ENCODE data around the gene ATP8A1. TPM values are rescaled to one million over a fixed set of nuclear protein-coding genes. Genes with fewer than 3 reads are reported as not detected.
A peak's percentile ranks its signal among the peaks of the same experiment; 100 is the strongest.

ATP8A1 gene
- total and polyA plus RNA-seq, 12 donors, result 3.4 to 27.9 (median 17.5) TPM

DNA sequence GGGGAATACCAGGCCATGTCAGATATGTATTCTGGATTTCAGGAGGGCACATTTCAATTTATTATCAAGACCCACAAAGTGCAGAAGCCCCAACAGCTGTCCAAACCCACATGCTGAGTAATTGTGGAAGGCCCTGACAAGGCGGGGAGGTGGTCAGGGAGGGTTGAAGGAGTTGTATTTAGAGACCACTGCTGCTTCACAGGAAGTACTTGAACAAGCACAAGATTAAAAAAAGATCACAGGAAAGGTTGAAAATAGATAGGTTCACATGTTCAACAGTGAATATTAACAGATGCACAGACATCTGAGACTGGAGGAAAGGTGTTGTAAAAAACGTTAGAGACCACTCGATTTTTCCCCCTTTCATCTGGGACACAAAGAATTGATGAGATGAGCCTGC is 17.9 kb downstream of the ATP8A1 start:
- intact Hi-C loops (cut with DNase I), result no loop called here
- peaks cover 0 to 53% (median 34%) of the 10 kb centered on the region in 9 donors for H3K4me1 ChIP-seq
- no peak overlapping the region for H3K27ac ChIP-seq

GRCh38 chr4:42638321-42638720 is 18.6 kb downstream of the ATP8A1 start:
- Histone ChIP-seq H3K4me1 (peaks cover 0 to 53% (median 38%) of the 10 kb centered on the region in 9 donors), H3K27me3 (no peaks in the 10 kb centered on the region), H3K27ac (no peak overlapping the region), H3K36me3 (no peaks in the 10 kb centered on the region), H3K9me3 (no peaks in the 10 kb centered on the region), H3K4me3 (no peak overlapping the region)
- DNase-seq (no peak), ATAC-seq (no peak)
- 70 to 74% methylated on average over 5 of the region's 5 CpGs for WGBS, 2 donors
- intact Hi-C loops (cut with DNase I), result no loop called here
- TF ChIP-seq, protein P1, sequence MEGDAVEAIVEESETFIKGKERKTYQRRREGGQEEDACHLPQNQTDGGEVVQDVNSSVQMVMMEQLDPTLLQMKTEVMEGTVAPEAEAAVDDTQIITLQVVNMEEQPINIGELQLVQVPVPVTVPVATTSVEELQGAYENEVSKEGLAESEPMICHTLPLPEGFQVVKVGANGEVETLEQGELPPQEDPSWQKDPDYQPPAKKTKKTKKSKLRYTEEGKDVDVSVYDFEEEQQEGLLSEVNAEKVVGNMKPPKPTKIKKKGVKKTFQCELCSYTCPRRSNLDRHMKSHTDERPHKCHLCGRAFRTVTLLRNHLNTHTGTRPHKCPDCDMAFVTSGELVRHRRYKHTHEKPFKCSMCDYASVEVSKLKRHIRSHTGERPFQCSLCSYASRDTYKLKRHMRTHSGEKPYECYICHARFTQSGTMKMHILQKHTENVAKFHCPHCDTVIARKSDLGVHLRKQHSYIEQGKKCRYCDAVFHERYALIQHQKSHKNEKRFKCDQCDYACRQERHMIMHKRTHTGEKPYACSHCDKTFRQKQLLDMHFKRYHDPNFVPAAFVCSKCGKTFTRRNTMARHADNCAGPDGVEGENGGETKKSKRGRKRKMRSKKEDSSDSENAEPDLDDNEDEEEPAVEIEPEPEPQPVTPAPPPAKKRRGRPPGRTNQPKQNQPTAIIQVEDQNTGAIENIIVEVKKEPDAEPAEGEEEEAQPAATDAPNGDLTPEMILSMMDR (IDR thresholded peaks at IDR 0.05), result no peak

More for the DNA sequence above, 17.9 kb downstream of the ATP8A1 start:
- no peak for ATAC-seq
- WGBS, 2 donors, result 42 to 44% methylated on average over 3 of the region's 3 CpGs
- H3K4me3 ChIP-seq, result no peak overlapping the region
- no peaks in the 10 kb centered on the region for H3K9me3 ChIP-seq
- TF ChIP-seq, protein P1 (IDR thresholded peaks at IDR 0.05), result no peak
- no peaks in the 10 kb centered on the region for H3K36me3 ChIP-seq
- no peaks in the 10 kb centered on the region for H3K27me3 ChIP-seq
- DNase-seq, result no peak

DNA sequence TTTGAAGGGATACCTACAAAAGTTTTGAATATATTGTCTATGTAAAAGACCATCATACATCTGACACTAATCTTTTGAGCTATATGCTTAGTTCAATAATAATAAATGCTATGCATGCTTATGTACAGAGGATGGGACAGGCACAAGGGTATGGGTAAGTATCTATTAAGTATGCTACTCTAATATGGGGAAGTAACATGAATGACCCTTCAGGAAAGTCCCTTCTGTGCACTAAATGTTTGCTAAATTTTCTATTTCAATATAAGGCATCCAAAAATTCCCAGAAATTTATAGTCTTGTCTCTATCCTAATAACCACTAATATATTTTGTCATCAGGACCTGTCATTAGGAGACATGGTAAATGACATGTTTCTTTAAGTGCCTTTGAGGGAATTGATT is 19.0 kb downstream of the ATP8A1 start:
- TF ChIP-seq, protein P1 (IDR thresholded peaks at IDR 0.05), result no peak
- Histone ChIP-seq H3K9me3 (no peaks in the 10 kb centered on the region), H3K4me1 (peaks cover 0 to 53% (median 37%) of the 10 kb centered on the region in 9 donors), H3K36me3 (no peaks in the 10 kb centered on the region), H3K27me3 (no peaks in the 10 kb centered on the region), H3K4me3 (no peak overlapping the region), H3K27ac (no peak overlapping the region)
- DNase-seq (no peak), ATAC-seq (no peak)
- intact Hi-C loops (cut with DNase I), result no loop called here

DNA sequence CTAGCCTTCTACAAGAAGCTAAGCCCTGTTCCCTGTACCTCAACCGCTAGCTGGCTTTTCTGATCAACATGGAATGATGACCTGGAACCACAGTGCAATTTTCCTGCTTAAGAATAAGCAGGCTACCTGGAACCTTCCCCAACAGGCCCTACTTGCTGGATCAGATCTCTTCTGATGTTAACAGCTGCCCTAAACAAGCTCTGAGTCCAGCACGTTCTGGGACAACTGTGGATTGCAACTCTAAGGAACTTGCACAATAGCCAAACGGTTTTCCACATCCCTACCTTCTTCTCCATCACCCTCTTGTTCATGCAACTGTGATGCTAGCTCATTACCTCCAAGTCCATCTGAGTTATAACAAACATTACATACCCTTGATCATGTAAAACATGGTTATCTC is 19.8 kb downstream of the ATP8A1 start:
- ATAC-seq, result no peak
- TF ChIP-seq, protein P1 (IDR thresholded peaks at IDR 0.05), result no peak
- no peak overlapping the region for H3K4me3 ChIP-seq
- no peaks in the 10 kb centered on the region for H3K27me3 ChIP-seq
- H3K4me1 ChIP-seq, result peaks cover 0 to 52% (median 36%) of the 10 kb centered on the region in 9 donors
- H3K36me3 ChIP-seq, result no peaks in the 10 kb centered on the region
- DNase-seq, result no peak
- H3K27ac ChIP-seq, result no peak overlapping the region
- no peaks in the 10 kb centered on the region for H3K9me3 ChIP-seq
- intact Hi-C loops (cut with DNase I), result no loop called here
- 87 to 92% methylated on average over 3 of the region's 3 CpGs for WGBS, 2 donors

- H3K4me3 ChIP-seq, result no peak overlapping the region
- no peak for DNase-seq
- H3K27me3 ChIP-seq, result no peaks in the 10 kb centered on the region
- TF ChIP-seq, protein P1 (IDR thresholded peaks at IDR 0.05), result no peak
- no peaks in the 10 kb centered on the region for H3K9me3 ChIP-seq
- 82 to 84% methylated on average over 3 of the region's 3 CpGs for WGBS, 2 donors
- no peak overlapping the region for H3K27ac ChIP-seq
- intact Hi-C loops (cut with DNase I), result no loop called here
- ATAC-seq, result peak in 1 of 8 donors; percentile 17
- H3K36me3 ChIP-seq, result no peaks in the 10 kb centered on the region
- peaks cover 0 to 52% (median 31%) of the 10 kb centered on the region in 9 donors for H3K4me1 ChIP-seq
These were observed 20.3 kb downstream of the ATP8A1 start for GRCh38 chr4:42636645-42636949.
